ENCODE results near the gene RNF167.

Gene RNF167

DNA sequence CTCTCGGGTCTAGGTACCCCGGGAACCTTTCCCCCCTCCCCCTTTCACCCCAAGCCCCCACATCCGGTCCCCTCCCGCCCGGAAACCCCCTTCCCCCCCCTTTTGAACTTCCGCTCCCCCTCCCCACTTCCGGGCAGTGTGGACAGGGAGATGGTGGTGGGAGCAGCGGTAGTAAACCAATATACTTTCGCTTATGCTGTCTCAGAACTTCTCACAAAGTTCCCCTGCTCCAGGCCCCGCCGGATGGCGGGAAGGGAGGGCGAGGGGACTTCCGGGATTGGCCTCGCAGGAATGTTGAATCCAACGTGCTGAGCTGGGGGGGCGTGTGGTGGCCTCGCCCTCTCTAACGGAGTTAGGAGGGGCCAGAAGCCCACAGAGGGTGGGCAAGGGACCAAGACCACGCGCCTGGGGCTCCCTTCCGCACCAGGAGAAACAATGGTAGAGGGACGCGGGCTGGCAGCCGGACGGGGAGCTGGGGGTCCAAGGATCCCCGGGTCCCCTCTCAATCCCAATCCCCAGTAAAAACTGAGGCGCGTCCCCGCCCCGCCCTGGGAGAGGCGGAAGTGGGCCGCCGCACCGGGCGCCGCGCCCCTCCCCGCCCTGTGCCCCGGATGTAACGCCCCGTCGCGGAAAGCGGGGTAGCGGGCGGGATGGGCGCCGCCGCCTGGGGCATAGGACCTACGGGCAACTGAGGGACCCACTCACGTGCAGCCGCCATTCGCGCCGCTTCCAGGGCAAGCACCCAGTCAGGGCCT, 7.5 kb downstream of the RNF167 start (continued):
- TF ChIP-seq GLIS2 (tag by site-specific recombination; IDR thresholded peaks at IDR 0.05) (peak; percentile 90), ZNF571 (tag by site-specific recombination; IDR thresholded peaks at IDR 0.05) (no peak), ZNF175 (tag by site-specific recombination; IDR thresholded peaks at IDR 0.05) (no peak), ZNF701 (tag by site-specific recombination; IDR thresholded peaks at IDR 0.05) (no peak), ZNF600 (tag by site-specific recombination; IDR thresholded peaks at IDR 0.05) (no peak), EGR2 (tag by site-specific recombination; IDR thresholded peaks at IDR 0.05; ENCODE audit: low read depth) (no peak), TRIM28 (IDR thresholded peaks at IDR 0.05; ENCODE audit: borderline replicate concordance, low read length) (no peak), ZNF792 (tag by site-specific recombination; IDR thresholded peaks at IDR 0.05) (no peak), PRDM1 (tag by site-specific recombination; IDR thresholded peaks at IDR 0.05) (no peak), ZNF670 (tag by site-specific recombination; IDR thresholded peaks at IDR 0.05; ENCODE audit: low read depth) (no peak), KLF8 (tag by site-specific recombination; IDR thresholded peaks at IDR 0.05) (peak; percentile 96), ZNF341 (tag by site-specific recombination; IDR thresholded peaks at IDR 0.05; ENCODE audit: low read depth) (peak; percentile 68), SETDB1 (IDR thresholded peaks at IDR 0.05; ENCODE audit: insufficient read length, low read length) (no peak), ZIC2 (tag by site-specific recombination; IDR thresholded peaks at IDR 0.05) (no peak), SCRT1 (tag by site-specific recombination; IDR thresholded peaks at IDR 0.05; ENCODE audit: borderline replicate concordance) (no peak), ZNF629 (tag by site-specific recombination; IDR thresholded peaks at IDR 0.05) (0 out of 2 replicates have a peak, but pooled peaks have one; percentile 10), ZNF521 (tag by site-specific recombination; IDR thresholded peaks at IDR 0.05) (no peak), KLF1 (tag by site-specific recombination; IDR thresholded peaks at IDR 0.05) (peak; percentile 97), ZBTB17 (tag by site-specific recombination; IDR thresholded peaks at IDR 0.05) (no peak), HOXD13 (CRISPR knock-in tag; IDR thresholded peaks at IDR 0.05; ENCODE audit: borderline replicate concordance) (no peak), ZNF544 (tag by site-specific recombination; IDR thresholded peaks at IDR 0.05) (no peak), ZNF274 (IDR thresholded peaks at IDR 0.05; ENCODE audit: low read length) (no peak), ZNF274 (tag by site-specific recombination; IDR thresholded peaks at IDR 0.05; ENCODE audit: borderline replicate concordance) (no peak)
- TF ChIP-seq, protein P1, sequence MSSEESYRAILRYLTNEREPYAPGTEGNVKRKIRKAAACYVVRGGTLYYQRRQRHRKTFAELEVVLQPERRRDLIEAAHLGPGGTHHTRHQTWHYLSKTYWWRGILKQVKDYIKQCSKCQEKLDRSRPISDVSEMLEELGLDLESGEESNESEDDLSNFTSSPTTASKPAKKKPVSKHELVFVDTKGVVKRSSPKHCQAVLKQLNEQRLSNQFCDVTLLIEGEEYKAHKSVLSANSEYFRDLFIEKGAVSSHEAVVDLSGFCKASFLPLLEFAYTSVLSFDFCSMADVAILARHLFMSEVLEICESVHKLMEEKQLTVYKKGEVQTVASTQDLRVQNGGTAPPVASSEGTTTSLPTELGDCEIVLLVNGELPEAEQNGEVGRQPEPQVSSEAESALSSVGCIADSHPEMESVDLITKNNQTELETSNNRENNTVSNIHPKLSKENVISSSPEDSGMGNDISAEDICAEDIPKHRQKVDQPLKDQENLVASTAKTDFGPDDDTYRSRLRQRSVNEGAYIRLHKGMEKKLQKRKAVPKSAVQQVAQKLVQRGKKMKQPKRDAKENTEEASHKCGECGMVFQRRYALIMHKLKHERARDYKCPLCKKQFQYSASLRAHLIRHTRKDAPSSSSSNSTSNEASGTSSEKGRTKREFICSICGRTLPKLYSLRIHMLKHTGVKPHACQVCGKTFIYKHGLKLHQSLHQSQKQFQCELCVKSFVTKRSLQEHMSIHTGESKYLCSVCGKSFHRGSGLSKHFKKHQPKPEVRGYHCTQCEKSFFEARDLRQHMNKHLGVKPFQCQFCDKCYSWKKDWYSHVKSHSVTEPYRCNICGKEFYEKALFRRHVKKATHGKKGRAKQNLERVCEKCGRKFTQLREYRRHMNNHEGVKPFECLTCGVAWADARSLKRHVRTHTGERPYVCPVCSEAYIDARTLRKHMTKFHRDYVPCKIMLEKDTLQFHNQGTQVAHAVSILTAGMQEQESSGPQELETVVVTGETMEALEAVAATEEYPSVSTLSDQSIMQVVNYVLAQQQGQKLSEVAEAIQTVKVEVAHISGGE (tag by site-specific recombination; conservative IDR thresholded peaks at IDR 0.05; ENCODE audit: low read depth), result peak; percentile 71
- TF ChIP-seq, protein P2, sequence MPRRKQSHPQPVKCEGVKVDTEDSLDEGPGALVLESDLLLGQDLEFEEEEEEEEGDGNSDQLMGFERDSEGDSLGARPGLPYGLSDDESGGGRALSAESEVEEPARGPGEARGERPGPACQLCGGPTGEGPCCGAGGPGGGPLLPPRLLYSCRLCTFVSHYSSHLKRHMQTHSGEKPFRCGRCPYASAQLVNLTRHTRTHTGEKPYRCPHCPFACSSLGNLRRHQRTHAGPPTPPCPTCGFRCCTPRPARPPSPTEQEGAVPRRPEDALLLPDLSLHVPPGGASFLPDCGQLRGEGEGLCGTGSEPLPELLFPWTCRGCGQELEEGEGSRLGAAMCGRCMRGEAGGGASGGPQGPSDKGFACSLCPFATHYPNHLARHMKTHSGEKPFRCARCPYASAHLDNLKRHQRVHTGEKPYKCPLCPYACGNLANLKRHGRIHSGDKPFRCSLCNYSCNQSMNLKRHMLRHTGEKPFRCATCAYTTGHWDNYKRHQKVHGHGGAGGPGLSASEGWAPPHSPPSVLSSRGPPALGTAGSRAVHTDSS (tag by site-specific recombination; IDR thresholded peaks at IDR 0.05), result no peak
- TF ChIP-seq, protein P3, sequence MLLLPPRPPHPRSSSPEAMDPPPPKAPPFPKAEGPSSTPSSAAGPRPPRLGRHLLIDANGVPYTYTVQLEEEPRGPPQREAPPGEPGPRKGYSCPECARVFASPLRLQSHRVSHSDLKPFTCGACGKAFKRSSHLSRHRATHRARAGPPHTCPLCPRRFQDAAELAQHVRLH (tag by site-specific recombination; IDR thresholded peaks at IDR 0.05), result no peak
- TF ChIP-seq, protein P4, sequence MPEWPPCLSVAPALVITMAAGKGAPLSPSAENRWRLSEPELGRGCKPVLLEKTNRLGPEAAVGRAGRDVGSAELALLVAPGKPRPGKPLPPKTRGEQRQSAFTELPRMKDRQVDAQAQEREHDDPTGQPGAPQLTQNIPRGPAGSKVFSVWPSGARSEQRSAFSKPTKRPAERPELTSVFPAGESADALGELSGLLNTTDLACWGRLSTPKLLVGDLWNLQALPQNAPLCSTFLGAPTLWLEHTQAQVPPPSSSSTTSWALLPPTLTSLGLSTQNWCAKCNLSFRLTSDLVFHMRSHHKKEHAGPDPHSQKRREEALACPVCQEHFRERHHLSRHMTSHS (tag by site-specific recombination; IDR thresholded peaks at IDR 0.05), result no peak
- TF ChIP-seq, protein P5, sequence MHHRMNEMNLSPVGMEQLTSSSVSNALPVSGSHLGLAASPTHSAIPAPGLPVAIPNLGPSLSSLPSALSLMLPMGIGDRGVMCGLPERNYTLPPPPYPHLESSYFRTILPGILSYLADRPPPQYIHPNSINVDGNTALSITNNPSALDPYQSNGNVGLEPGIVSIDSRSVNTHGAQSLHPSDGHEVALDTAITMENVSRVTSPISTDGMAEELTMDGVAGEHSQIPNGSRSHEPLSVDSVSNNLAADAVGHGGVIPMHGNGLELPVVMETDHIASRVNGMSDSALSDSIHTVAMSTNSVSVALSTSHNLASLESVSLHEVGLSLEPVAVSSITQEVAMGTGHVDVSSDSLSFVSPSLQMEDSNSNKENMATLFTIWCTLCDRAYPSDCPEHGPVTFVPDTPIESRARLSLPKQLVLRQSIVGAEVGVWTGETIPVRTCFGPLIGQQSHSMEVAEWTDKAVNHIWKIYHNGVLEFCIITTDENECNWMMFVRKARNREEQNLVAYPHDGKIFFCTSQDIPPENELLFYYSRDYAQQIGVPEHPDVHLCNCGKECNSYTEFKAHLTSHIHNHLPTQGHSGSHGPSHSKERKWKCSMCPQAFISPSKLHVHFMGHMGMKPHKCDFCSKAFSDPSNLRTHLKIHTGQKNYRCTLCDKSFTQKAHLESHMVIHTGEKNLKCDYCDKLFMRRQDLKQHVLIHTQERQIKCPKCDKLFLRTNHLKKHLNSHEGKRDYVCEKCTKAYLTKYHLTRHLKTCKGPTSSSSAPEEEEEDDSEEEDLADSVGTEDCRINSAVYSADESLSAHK (tag by site-specific recombination; IDR thresholded peaks at IDR 0.05), result no peak
- TF ChIP-seq, protein P6, sequence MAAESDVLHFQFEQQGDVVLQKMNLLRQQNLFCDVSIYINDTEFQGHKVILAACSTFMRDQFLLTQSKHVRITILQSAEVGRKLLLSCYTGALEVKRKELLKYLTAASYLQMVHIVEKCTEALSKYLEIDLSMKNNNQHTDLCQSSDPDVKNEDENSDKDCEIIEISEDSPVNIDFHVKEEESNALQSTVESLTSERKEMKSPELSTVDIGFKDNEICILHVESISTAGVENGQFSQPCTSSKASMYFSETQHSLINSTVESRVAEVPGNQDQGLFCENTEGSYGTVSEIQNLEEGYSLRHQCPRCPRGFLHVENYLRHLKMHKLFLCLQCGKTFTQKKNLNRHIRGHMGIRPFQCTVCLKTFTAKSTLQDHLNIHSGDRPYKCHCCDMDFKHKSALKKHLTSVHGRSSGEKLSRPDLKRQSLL (tag by site-specific recombination; IDR thresholded peaks at IDR 0.05), result no peak
- TF ChIP-seq, protein P7, sequence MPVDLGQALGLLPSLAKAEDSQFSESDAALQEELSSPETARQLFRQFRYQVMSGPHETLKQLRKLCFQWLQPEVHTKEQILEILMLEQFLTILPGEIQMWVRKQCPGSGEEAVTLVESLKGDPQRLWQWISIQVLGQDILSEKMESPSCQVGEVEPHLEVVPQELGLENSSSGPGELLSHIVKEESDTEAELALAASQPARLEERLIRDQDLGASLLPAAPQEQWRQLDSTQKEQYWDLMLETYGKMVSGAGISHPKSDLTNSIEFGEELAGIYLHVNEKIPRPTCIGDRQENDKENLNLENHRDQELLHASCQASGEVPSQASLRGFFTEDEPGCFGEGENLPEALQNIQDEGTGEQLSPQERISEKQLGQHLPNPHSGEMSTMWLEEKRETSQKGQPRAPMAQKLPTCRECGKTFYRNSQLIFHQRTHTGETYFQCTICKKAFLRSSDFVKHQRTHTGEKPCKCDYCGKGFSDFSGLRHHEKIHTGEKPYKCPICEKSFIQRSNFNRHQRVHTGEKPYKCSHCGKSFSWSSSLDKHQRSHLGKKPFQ (tag by site-specific recombination; IDR thresholded peaks at IDR 0.05), result no peak

Measured in HEK293 (cell line).